ENCODE results near the gene OGFOD1.

Gene OGFOD1

GRCh38 chr16:56422896-56423441 lies 28.4 kb upstream of the OGFOD1 start:
- DNase-seq (no peak), ATAC-seq (no peak)
- Mint-ChIP-seq H3K4me1 (peaks cover 46% of the 10 kb centered on the region), H3K27ac (no peak overlapping the region), H3K27me3 (no peaks in the 10 kb centered on the region), H3K9me3 (no peaks in the 10 kb centered on the region), H3K4me3 (peak overlapping the region; percentile 4 to 35)

GRCh38 chr16:56423584-56424403 lies 27.6 kb upstream of the OGFOD1 start:
- DNase-seq (no peak), ATAC-seq (no peak)
- Mint-ChIP-seq H3K4me3 (peak overlapping the region; percentile 96 to 98), H3K27ac (peak overlapping the region; percentile 92 to 94), H3K4me1 (peaks cover 46% of the 10 kb centered on the region), H3K9me3 (no peaks in the 10 kb centered on the region), H3K27me3 (no peaks in the 10 kb centered on the region)

- no peak for DNase-seq
- no peaks in the 10 kb centered on the region for H3K27me3 Mint-ChIP-seq
- peak overlapping the region; percentile 92 to 94 for H3K27ac Mint-ChIP-seq
- no peak for ATAC-seq
- H3K9me3 Mint-ChIP-seq, result no peaks in the 10 kb centered on the region
- H3K4me3 Mint-ChIP-seq, result peak overlapping the region; percentile 96 to 98
- H3K4me1 Mint-ChIP-seq, result peaks cover 46% of the 10 kb centered on the region
Measured at GRCh38 chr16:56424404-56424764, 27.0 kb upstream of the OGFOD1 start.

- Mint-ChIP-seq H3K4me3 (peak overlapping the region; percentile 96 to 98), H3K27ac (peak overlapping the region in 1 of 2 donors; percentile 92), H3K4me1 (peaks cover 46% of the 10 kb centered on the region), H3K27me3 (no peaks in the 10 kb centered on the region), H3K9me3 (no peaks in the 10 kb centered on the region)
- peak; percentile 68 for ATAC-seq
- peak; percentile 40 to 63 for DNase-seq
Measured at GRCh38 chr16:56424791-56425438, 26.4 kb upstream of the OGFOD1 start.

GRCh38 chr16:56425439-56425832 lies 25.9 kb upstream of the OGFOD1 start, which contains the start of gene AMFR:
TSS of gene AMFR (minus strand) at chr16:56425545. CDS start at chr16:56425327, 218 bp downstream.
- Mint-ChIP-seq H3K27ac (peak within 1 kb of the TSS; percentile 92 to 94), H3K9me3 (no peaks in the 10 kb centered on the region), H3K27me3 (no peaks in the 10 kb centered on the region), H3K4me3 (peak within 1 kb of the TSS; percentile 96 to 98), H3K4me1 (peaks cover 41% of the 10 kb centered on the region)
- peak; percentile 77 to 79 for DNase-seq
- ATAC-seq, result peak; percentile 96

GRCh38 chr16:56426585-56426984 lies 24.8 kb upstream of the OGFOD1 start:
- Mint-ChIP-seq H3K27ac (no peak overlapping the region), H3K27me3 (no peaks in the 10 kb centered on the region), H3K4me1 (peaks cover 36% of the 10 kb centered on the region), H3K9me3 (no peaks in the 10 kb centered on the region), H3K4me3 (peak overlapping the region in 1 of 2 donors; percentile 67)
- no peak for ATAC-seq
- no peak for DNase-seq

GRCh38 chr16:56428091-56428490 lies 23.3 kb upstream of the OGFOD1 start:
- no peak for DNase-seq
- Mint-ChIP-seq H3K9me3 (no peaks in the 10 kb centered on the region), H3K4me3 (no peak overlapping the region), H3K27ac (no peak overlapping the region), H3K4me1 (peaks cover 20% of the 10 kb centered on the region), H3K27me3 (no peaks in the 10 kb centered on the region)
- ATAC-seq, result no peak

- Mint-ChIP-seq H3K4me3 (no peak overlapping the region), H3K27ac (no peak overlapping the region), H3K4me1 (peaks cover 11% of the 10 kb centered on the region)
Measured at GRCh38 chr16:56436258-56436657, 15.1 kb upstream of the OGFOD1 start.

GRCh38 chr16:56438038-56438437 lies 13.3 kb upstream of the OGFOD1 start:
- no peak overlapping the region for H3K27ac Mint-ChIP-seq
- H3K4me1 Mint-ChIP-seq, result peaks cover 11% of the 10 kb centered on the region
- ATAC-seq (no peak), DNase-seq (no peak)
- no peaks in the 10 kb centered on the region for H3K27me3 Mint-ChIP-seq
- H3K9me3 Mint-ChIP-seq, result no peaks in the 10 kb centered on the region
- no peak overlapping the region for H3K4me3 Mint-ChIP-seq

More at GRCh38 chr16:56436258-56436657, 15.1 kb upstream of the OGFOD1 start:
- ATAC-seq (no peak), DNase-seq (no peak)
- Mint-ChIP-seq H3K27me3 (no peaks in the 10 kb centered on the region), H3K9me3 (no peaks in the 10 kb centered on the region)

GRCh38 chr16:56447286-56447685 lies 4.1 kb upstream of the OGFOD1 start:
- ATAC-seq, result no peak
- H3K4me3 Mint-ChIP-seq, result peak overlapping the region; percentile 4 to 46

GRCh38 chr16:56448005-56448404 lies 3.3 kb upstream of the OGFOD1 start:
- Mint-ChIP-seq H3K4me3 (peak overlapping the region; percentile 24 to 46), H3K27ac (no peak overlapping the region), H3K27me3 (no peaks in the 10 kb centered on the region), H3K4me1 (peaks cover 39% of the 10 kb centered on the region), H3K9me3 (no peaks in the 10 kb centered on the region)
- no peak for ATAC-seq
- DNase-seq, result no peak

More at GRCh38 chr16:56447286-56447685, 4.1 kb upstream of the OGFOD1 start:
- DNase-seq, result no peak
- H3K27ac Mint-ChIP-seq, result no peak overlapping the region
- no peaks in the 10 kb centered on the region for H3K27me3 Mint-ChIP-seq
- H3K4me1 Mint-ChIP-seq, result peaks cover 33% of the 10 kb centered on the region
- no peaks in the 10 kb centered on the region for H3K9me3 Mint-ChIP-seq

GRCh38 chr16:56450275-56450985 lies 924 bp upstream of the OGFOD1 start:
- H3K27me3 Mint-ChIP-seq, result no peaks in the 10 kb centered on the region
- peak overlapping the region; percentile 97 to 98 for H3K27ac Mint-ChIP-seq
- ATAC-seq (no peak), DNase-seq (no peak)
- peaks cover 51% of the 10 kb centered on the region for H3K4me1 Mint-ChIP-seq
- peak overlapping the region; percentile 90 to 99 for H3K4me3 Mint-ChIP-seq
- H3K9me3 Mint-ChIP-seq, result no peaks in the 10 kb centered on the region

- DNase-seq (no peak), ATAC-seq (peak; percentile 55)
- H3K27me3 Mint-ChIP-seq, result no peaks in the 10 kb centered on the region
- H3K27ac Mint-ChIP-seq, result peak overlapping the region; percentile 97
- H3K4me1 Mint-ChIP-seq, result peaks cover 60% of the 10 kb centered on the region
- H3K9me3 Mint-ChIP-seq, result no peaks in the 10 kb centered on the region
- peak overlapping the region; percentile 90 to 99 for H3K4me3 Mint-ChIP-seq
Measured at GRCh38 chr16:56451753-56452689, 667 bp downstream of the OGFOD1 start.

- DNase-seq (no peak), ATAC-seq (no peak)
- Mint-ChIP-seq H3K27me3 (no peaks in the 10 kb centered on the region), H3K9me3 (no peaks in the 10 kb centered on the region), H3K4me1 (peaks cover 22% of the 10 kb centered on the region), H3K4me3 (no peak overlapping the region), H3K27ac (peak overlapping the region in 1 of 2 donors; percentile 54)
Measured at GRCh38 chr16:56457927-56458470, 6.6 kb downstream of the OGFOD1 start.

All from stimulated activated naive CD8-positive, alpha-beta T cell treated with anti-CD3 and anti-CD28 coated beads, Interleukin-15, amount 100 ng/mL, for 72 hours (primary cell).